GM23338 (cell line): ENCODE data around the gene RHOB. TPM values are rescaled to one million over a fixed set of nuclear protein-coding genes. Genes with fewer than 3 reads are reported as not detected.
A peak's percentile ranks its signal among the peaks of the same experiment; 100 is the strongest.

Experiments used
- ATAC-seq: fragments of 200-7000 bp; cut with Tn5 transposase; 3 replicates; pipeline ENCODE4 v1.9.1; 2020
- DNase-seq: peaks from one replicate; pipeline ENCODE4 v3.0.0-alpha.2; 2015; ENCODE audit warnings: low spot score
- H2AFZ ChIP-seq: fragments of 200-600 bp; sonication (generic); 2 replicates; pipeline ENCODE4 v1.8.0; 2016; ENCODE audit warnings: antibody characterized with exemption, mild to moderate bottlenecking, moderate library complexity
- H3F3A ChIP-seq: fragments of 200-600 bp; sonication (generic); replicated peaks from 2 replicates; pipeline ENCODE4 v1.8.0; 2017; ENCODE audit warnings: antibody characterized with exemption, mixed run types, low read depth
- H3K27ac ChIP-seq: fragments of 200-600 bp; sonication (generic); 2 replicates; pipeline ENCODE4 v1.6.1; 2016; ENCODE audit warnings: low read depth
- H3K27me3 ChIP-seq: fragments of 200-600 bp; sonication (generic); 2 replicates; pipeline ENCODE4 v1.8.0; 2016; ENCODE audit warnings: mild to moderate bottlenecking, mixed run types, moderate library complexity; ENCODE audit not compliant: insufficient read depth
- H3K36me3 ChIP-seq: fragments of 200-600 bp; sonication (generic); 2 replicates; pipeline ENCODE4 v1.8.0; 2016; ENCODE audit warnings: mild to moderate bottlenecking; ENCODE audit not compliant: insufficient read depth
- H3K4me1 ChIP-seq: fragments of 200-600 bp; sonication (generic); 2 replicates; pipeline ENCODE4 v1.8.0; 2016; ENCODE audit warnings: mild to moderate bottlenecking, moderate library complexity; ENCODE audit not compliant: insufficient read depth
- H3K4me2 ChIP-seq: fragments of 200-600 bp; sonication (generic); 2 replicates; pipeline ENCODE4 v1.7.1; 2017; ENCODE audit warnings: mixed run types
- H3K4me3 ChIP-seq: fragments of 200-600 bp; sonication (generic); 2 replicates; pipeline ENCODE4 v1.6.1; 2016; ENCODE audit warnings: mixed run types
- H3K79me2 ChIP-seq: fragments of 200-600 bp; sonication (generic); replicated peaks from 2 replicates; pipeline ENCODE4 v1.8.0; 2017; ENCODE audit warnings: mild to moderate bottlenecking; ENCODE audit not compliant: insufficient read depth
- H3K9me2 ChIP-seq: fragments of 200-600 bp; sonication (generic); 2 replicates; pipeline ENCODE4 v1.8.0; 2017; ENCODE audit not compliant: insufficient read depth
- H4K20me1 ChIP-seq: fragments of 200-600 bp; sonication (generic); replicated peaks from 2 replicates; pipeline ENCODE4 v1.8.0; 2017; ENCODE audit warnings: mild to moderate bottlenecking; ENCODE audit not compliant: insufficient read depth
- H3K27ac Mint-ChIP-seq: 2 replicates; pipeline ENCODE4 v1.8.0; 2020; ENCODE audit warnings: inconsistent platforms, mild to moderate bottlenecking, moderate library complexity, mixed read lengths
- H3K27me3 Mint-ChIP-seq: 3 replicates; pipeline ENCODE4 v1.8.0; 2022; ENCODE audit warnings: low read depth, mild to moderate bottlenecking, moderate library complexity, mixed read lengths, inconsistent platforms; ENCODE audit not compliant: insufficient read depth, poor library complexity
- H3K36me3 Mint-ChIP-seq: 3 replicates; pipeline ENCODE4 v1.8.0; 2021; ENCODE audit warnings: low read depth, mild to moderate bottlenecking, inconsistent platforms, moderate library complexity, mixed read lengths
- H3K4me1 Mint-ChIP-seq: 3 replicates; pipeline ENCODE4 v1.8.0; 2020; ENCODE audit warnings: mild to moderate bottlenecking, inconsistent platforms, mixed read lengths
- H3K4me3 Mint-ChIP-seq: 3 replicates; pipeline ENCODE4 v1.8.0; 2021; ENCODE audit warnings: moderate library complexity, mild to moderate bottlenecking, inconsistent platforms, mixed read lengths
- H3K9me3 Mint-ChIP-seq: 3 replicates; pipeline ENCODE4 v1.8.0; 2020; ENCODE audit warnings: moderate library complexity, mild to moderate bottlenecking, inconsistent platforms, mixed read lengths
- CREB1 ChIP-seq: fragments of 250-450 bp; sonication (Bioruptor Pico); IDR thresholded peaks from 2 replicates; pipeline ENCODE4 v1.5.0; 2020; ENCODE audit warnings: low read depth, mild to moderate bottlenecking, moderate library complexity
- CTCF ChIP-seq, 2 experiments: fragments of 200-600 bp in 1 of 2; sonication (generic) in 1 of 2; conservative IDR thresholded peaks; 2 replicates each; pipeline versions ENCODE4 v1.5.1 to v1.6.1; 2016 to 2017; ENCODE audit warnings: antibody characterized with exemption in 2 of 2, low read depth in 2 of 2, mild to moderate bottlenecking in 2 of 2, moderate library complexity in 1 of 2
- EZH2 ChIP-seq: fragments of 200-600 bp; sonication (generic); IDR thresholded peaks from one replicate; pipeline ENCODE4 v1.8.0; 2017; ENCODE audit warnings: antibody characterized with exemption, mild to moderate bottlenecking, low read depth; ENCODE audit not compliant: unreplicated experiment
- EZH2phosphoT487 ChIP-seq: fragments of 200-600 bp; sonication (generic); IDR thresholded peaks from one replicate; pipeline ENCODE4 v1.8.1; 2018; ENCODE audit warnings: antibody characterized with exemption; ENCODE audit not compliant: unreplicated experiment
- NANOG ChIP-seq: IDR thresholded peaks from 2 replicates; pipeline ENCODE4 v1.6.1; 2016; ENCODE audit warnings: antibody characterized with exemption, borderline replicate concordance
- POLR2AphosphoS5 ChIP-seq: IDR thresholded peaks from 2 replicates; pipeline ENCODE4 v1.6.1; 2016; ENCODE audit warnings: antibody characterized with exemption, low read depth
- ZNF114 ChIP-seq: fragments of 250-450 bp; sonication (Bioruptor Pico); IDR thresholded peaks from 2 replicates; pipeline ENCODE4 v1.5.0; 2020; ENCODE audit warnings: mild to moderate bottlenecking, moderate library complexity
- ZNF331 ChIP-seq: fragments of 250-450 bp; sonication (Bioruptor Pico); IDR thresholded peaks from 2 replicates; pipeline ENCODE4 v1.5.0; 2020; ENCODE audit warnings: low read depth, mild to moderate bottlenecking, moderate library complexity
- ZNF462 ChIP-seq: fragments of 250-450 bp; sonication (Bioruptor Pico); IDR thresholded peaks from 2 replicates; pipeline ENCODE4 v1.5.0; 2020; ENCODE audit warnings: mild to moderate bottlenecking, moderate library complexity
- long read RNA-seq: library from polyadenylated mRNA; unstranded; transcript quantifications from one replicate; pipeline ENCODE4 v2.0.0, GENCODE V29; 2020; ENCODE audit not compliant: unreplicated experiment
- polyA plus RNA-seq: library from polyadenylated mRNA; unstranded; fragments of >200 nt; fragmentation: Nextera tagmentation; extraction: Ambion mirVana; gene quantifications from 2 replicates; pipeline ENCODE4 v1.2.1, GENCODE V29; 2016
- total RNA-seq: library from RNA; depleted of rRNA; stranded (reverse); fragments of >200 nt; shearing (Covaris generic); gene quantifications from 2 replicates; pipeline ENCODE4 v1.2.3, GENCODE V29; 2014; rRNA removed
- TF ChIP-seq, protein P1 (sequence below): IDR thresholded peaks from one replicate; pipeline ENCODE4 v1.6.1; 2018; ENCODE audit warnings: antibody characterized with exemption; ENCODE audit not compliant: unreplicated experiment

RHOB gene
- total RNA-seq (26.9 and 29.2 TPM in 2 replicates), polyA plus RNA-seq (5.5 and 6.6 TPM in 2 replicates)
- long read RNA-seq = 0 reads

GRCh38 chr2:20446917-20447436, at the start of gene RHOB:
Gene RHOB (plus strand): TSS chr2:20447074. CDS start chr2:20447466, 392 bp downstream.
- H3K4me1 Mint-ChIP-seq = peaks cover 48% of the 10 kb centered on the region
- no peaks in the 10 kb centered on the region for H3K36me3 Mint-ChIP-seq
- Histone ChIP-seq H3K79me2 (no peaks in the 10 kb centered on the region), H3K27ac (no peak within 1 kb of the TSS), H3K9me2 (no peaks in the 10 kb centered on the region), H3K36me3 (no peaks in the 10 kb centered on the region), H3K4me2 (peak within 1 kb of the TSS; percentile 93), H3K4me3 (peak within 1 kb of the TSS; percentile 73), H3K27me3 (peaks cover 66% of the 10 kb centered on the region), H4K20me1 (peaks cover 12% of the 10 kb centered on the region; the same call in 1 of the 2 replicates), H3F3A (0 out of 2 replicates have a peak, but pooled peaks cover 5% of the 10 kb centered on the region), H3K4me1 (peaks cover 23% of the 10 kb centered on the region), H2AFZ (no peak within 1 kb of the TSS)
- H3K27me3 Mint-ChIP-seq = peaks cover 46% of the 10 kb centered on the region
- ATAC-seq (peak; percentile 71), DNase-seq (peak; percentile 98)
- TF ChIP-seq CREB1 (no peak), POLR2AphosphoS5 (peak; percentile 94), ZNF114 (CRISPR knock-in tag) (peak; percentile 82; the same call in 1 of the 2 replicates), ZNF462 (CRISPR knock-in tag) (no peak), NANOG (no peak), CTCF (conservative IDR thresholded peaks at IDR 0.05; ENCODE audit: low read depth in 2 of 2) (no peak), EZH2 (no peak), EZH2phosphoT487 (no peak), ZNF331 (no peak)
- TF ChIP-seq, protein P1, sequence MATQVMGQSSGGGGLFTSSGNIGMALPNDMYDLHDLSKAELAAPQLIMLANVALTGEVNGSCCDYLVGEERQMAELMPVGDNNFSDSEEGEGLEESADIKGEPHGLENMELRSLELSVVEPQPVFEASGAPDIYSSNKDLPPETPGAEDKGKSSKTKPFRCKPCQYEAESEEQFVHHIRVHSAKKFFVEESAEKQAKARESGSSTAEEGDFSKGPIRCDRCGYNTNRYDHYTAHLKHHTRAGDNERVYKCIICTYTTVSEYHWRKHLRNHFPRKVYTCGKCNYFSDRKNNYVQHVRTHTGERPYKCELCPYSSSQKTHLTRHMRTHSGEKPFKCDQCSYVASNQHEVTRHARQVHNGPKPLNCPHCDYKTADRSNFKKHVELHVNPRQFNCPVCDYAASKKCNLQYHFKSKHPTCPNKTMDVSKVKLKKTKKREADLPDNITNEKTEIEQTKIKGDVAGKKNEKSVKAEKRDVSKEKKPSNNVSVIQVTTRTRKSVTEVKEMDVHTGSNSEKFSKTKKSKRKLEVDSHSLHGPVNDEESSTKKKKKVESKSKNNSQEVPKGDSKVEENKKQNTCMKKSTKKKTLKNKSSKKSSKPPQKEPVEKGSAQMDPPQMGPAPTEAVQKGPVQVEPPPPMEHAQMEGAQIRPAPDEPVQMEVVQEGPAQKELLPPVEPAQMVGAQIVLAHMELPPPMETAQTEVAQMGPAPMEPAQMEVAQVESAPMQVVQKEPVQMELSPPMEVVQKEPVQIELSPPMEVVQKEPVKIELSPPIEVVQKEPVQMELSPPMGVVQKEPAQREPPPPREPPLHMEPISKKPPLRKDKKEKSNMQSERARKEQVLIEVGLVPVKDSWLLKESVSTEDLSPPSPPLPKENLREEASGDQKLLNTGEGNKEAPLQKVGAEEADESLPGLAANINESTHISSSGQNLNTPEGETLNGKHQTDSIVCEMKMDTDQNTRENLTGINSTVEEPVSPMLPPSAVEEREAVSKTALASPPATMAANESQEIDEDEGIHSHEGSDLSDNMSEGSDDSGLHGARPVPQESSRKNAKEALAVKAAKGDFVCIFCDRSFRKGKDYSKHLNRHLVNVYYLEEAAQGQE = no peak
- H3K27ac Mint-ChIP-seq = no peak within 1 kb of the TSS
- H3K4me3 Mint-ChIP-seq = peak within 1 kb of the TSS; percentile 80
- H3K9me3 Mint-ChIP-seq = no peaks in the 10 kb centered on the region
